ENCODE results near the gene AP2M1. TPM values are rescaled to one million over a fixed set of nuclear protein-coding genes. Genes with fewer than 3 reads are reported as not detected.

The AP2M1 gene
- total RNA-seq, 2 donors from 2014 or later, result 53.4 to 70.9 TPM

GRCh38 chr3:184229394-184230080 lies 54.9 kb downstream of the AP2M1 start, which contains the start of gene VWA5B2:
VWA5B2 (plus strand) TSS chr3:184229585; CDS start chr3:184230529, 944 bp downstream.
- ATAC-seq (peak; percentile 82), DNase-seq (peak; percentile 63 to 83 (median 74))
- WGBS, 2 donors, result 1% methylated on average over 19 to 48 of the region's 66 CpGs
- H3K36me3 ChIP-seq (replicated peaks in 1 of 2; ENCODE audit: insufficient read depth in 1 of 2, low read depth in 2 of 2), result no peaks in the 10 kb centered on the region
- intact Hi-C loops (cut with DNase I), result no loop called here
- TF ChIP-seq CTCF (IDR thresholded peaks at IDR 0.05) (peak in 6 of 7 experiments; percentile 15 to 65 (median 34)), POLR2A (IDR thresholded peaks at IDR 0.05) (peak in 2 of 3 donors; percentile 33 to 56)
- no peaks in the 10 kb centered on the region for H3K27me3 ChIP-seq
- H3K4me1 ChIP-seq, result peaks cover 25% of the 10 kb centered on the region
- peak within 1 kb of the TSS; percentile 20 to 31 for H3K4me3 ChIP-seq
- H3K27ac ChIP-seq, result no peak within 1 kb of the TSS
- H3K9me3 ChIP-seq, result no peaks in the 10 kb centered on the region

GRCh38 chr3:184230081-184230602 lies 55.5 kb downstream of the AP2M1 start:
- H3K27ac ChIP-seq, result no peak overlapping the region
- H3K36me3 ChIP-seq (replicated peaks in 1 of 2; ENCODE audit: insufficient read depth in 1 of 2, low read depth in 2 of 2), result no peaks in the 10 kb centered on the region
- H3K9me3 ChIP-seq, result no peaks in the 10 kb centered on the region
- TF ChIP-seq POLR2A (IDR thresholded peaks at IDR 0.05) (no peak), CTCF (IDR thresholded peaks at IDR 0.05) (no peak)
- peaks cover 25% of the 10 kb centered on the region for H3K4me1 ChIP-seq
- 0 to 1% methylated on average over 2 to 54 of the region's 61 CpGs for WGBS, 2 donors
- intact Hi-C loops (cut with DNase I), result no loop called here
- no peaks in the 10 kb centered on the region for H3K27me3 ChIP-seq
- DNase-seq, result peak; percentile 41 to 63 (median 53)
- peak; percentile 40 for ATAC-seq
- peak overlapping the region in 1 of 2 donors; percentile 31 for H3K4me3 ChIP-seq

GRCh38 chr3:184230603-184231528 lies 56.2 kb downstream of the AP2M1 start:
- no peaks in the 10 kb centered on the region for H3K9me3 ChIP-seq
- ATAC-seq (peak; percentile 45), DNase-seq (peak in 3 of 4 donors; percentile 53 to 57 (median 56))
- TF ChIP-seq CTCF (IDR thresholded peaks at IDR 0.05) (no peak), POLR2A (IDR thresholded peaks at IDR 0.05) (no peak)
- intact Hi-C loops (cut with DNase I), result no loop called here
- 12 to 44% methylated on average over 15 to 65 of the region's 79 CpGs for WGBS, 2 donors
- no peaks in the 10 kb centered on the region for H3K27me3 ChIP-seq
- H3K27ac ChIP-seq, result no peak overlapping the region
- H3K4me3 ChIP-seq, result no peak overlapping the region
- H3K36me3 ChIP-seq (replicated peaks in 1 of 2; ENCODE audit: insufficient read depth in 1 of 2, low read depth in 2 of 2), result no peaks in the 10 kb centered on the region
- H3K4me1 ChIP-seq, result peaks cover 25% of the 10 kb centered on the region

GRCh38 chr3:184231671-184232070 lies 57.0 kb downstream of the AP2M1 start:
- TF ChIP-seq CTCF (IDR thresholded peaks at IDR 0.05) (no peak), POLR2A (IDR thresholded peaks at IDR 0.05) (no peak)
- H3K4me1 ChIP-seq, result peaks cover 25% of the 10 kb centered on the region
- DNase-seq, result no peak
- no peak overlapping the region for H3K4me3 ChIP-seq
- no peak for ATAC-seq
- H3K27me3 ChIP-seq, result no peaks in the 10 kb centered on the region
- H3K27ac ChIP-seq, result no peak overlapping the region
- 69 to 80% methylated on average over 3 of the region's 3 CpGs for WGBS, 2 donors
- no peaks in the 10 kb centered on the region for H3K9me3 ChIP-seq
- intact Hi-C loops (cut with DNase I), result no loop called here
- no peaks in the 10 kb centered on the region for H3K36me3 ChIP-seq (replicated peaks in 1 of 2; ENCODE audit: insufficient read depth in 1 of 2, low read depth in 2 of 2)

Data from body of pancreas (tissue), 4 donors.